Measurements from ENCODE around the gene CRY2. TPM values are rescaled to one million over a fixed set of nuclear protein-coding genes. Genes with fewer than 3 reads are reported as not detected.

The CRY2 gene
- total and polyA plus RNA-seq, 2 donors (not counting 1 experiment from before 2014, with no cell fraction given) = 8.3 to 21.5 TPM

- H3K4me2 ChIP-seq (ENCODE audit: extremely low read depth, insufficient read depth, low read length) = no peak overlapping the region
- TF ChIP-seq EZH2 (IDR thresholded peaks at IDR 0.05; ENCODE audit: low read length, missing control alignments) = no peak
- TF ChIP-seq, protein P1, sequence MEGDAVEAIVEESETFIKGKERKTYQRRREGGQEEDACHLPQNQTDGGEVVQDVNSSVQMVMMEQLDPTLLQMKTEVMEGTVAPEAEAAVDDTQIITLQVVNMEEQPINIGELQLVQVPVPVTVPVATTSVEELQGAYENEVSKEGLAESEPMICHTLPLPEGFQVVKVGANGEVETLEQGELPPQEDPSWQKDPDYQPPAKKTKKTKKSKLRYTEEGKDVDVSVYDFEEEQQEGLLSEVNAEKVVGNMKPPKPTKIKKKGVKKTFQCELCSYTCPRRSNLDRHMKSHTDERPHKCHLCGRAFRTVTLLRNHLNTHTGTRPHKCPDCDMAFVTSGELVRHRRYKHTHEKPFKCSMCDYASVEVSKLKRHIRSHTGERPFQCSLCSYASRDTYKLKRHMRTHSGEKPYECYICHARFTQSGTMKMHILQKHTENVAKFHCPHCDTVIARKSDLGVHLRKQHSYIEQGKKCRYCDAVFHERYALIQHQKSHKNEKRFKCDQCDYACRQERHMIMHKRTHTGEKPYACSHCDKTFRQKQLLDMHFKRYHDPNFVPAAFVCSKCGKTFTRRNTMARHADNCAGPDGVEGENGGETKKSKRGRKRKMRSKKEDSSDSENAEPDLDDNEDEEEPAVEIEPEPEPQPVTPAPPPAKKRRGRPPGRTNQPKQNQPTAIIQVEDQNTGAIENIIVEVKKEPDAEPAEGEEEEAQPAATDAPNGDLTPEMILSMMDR (conservative IDR thresholded peaks at IDR 0.05 in 1 of 2, IDR thresholded peaks at IDR 0.05 in 1 of 2; ENCODE audit: low read depth in 1 of 2, low read length in 2 of 2) = no peak
- H2AFZ ChIP-seq (ENCODE audit: low read length) = no peak overlapping the region
- no peak overlapping the region for H3K4me3 ChIP-seq (replicated peaks in 1 of 4; ENCODE audit: control extremely low read depth in 1 of 4, insufficient read depth in 1 of 4, low read depth in 3 of 4, low read length in 4 of 4)
- no peaks in the 10 kb centered on the region for H3K4me1 ChIP-seq (ENCODE audit: control insufficient read depth, extremely low read depth, insufficient read depth, low read length)
- H3K9me3 ChIP-seq (ENCODE audit: control insufficient read depth, insufficient read depth, low read depth, low read length) = no peaks in the 10 kb centered on the region
- H3K9ac ChIP-seq (ENCODE audit: insufficient read depth, low read length) = no peak overlapping the region
- no peaks in the 10 kb centered on the region for H4K20me1 ChIP-seq (ENCODE audit: control insufficient read depth, extremely low read depth, insufficient read depth, low read length)
- H3K36me3 ChIP-seq (ENCODE audit: control insufficient read depth, insufficient read depth, low read length) = peaks cover 2% of the 10 kb centered on the region
- no peaks in the 10 kb centered on the region for H3K79me2 ChIP-seq (ENCODE audit: control insufficient read depth, insufficient read depth, low read length)
- H3K27ac ChIP-seq (ENCODE audit: insufficient read depth, low read length) = no peak overlapping the region
- DNase-seq (ENCODE audit: low read depth in 2 of 2) = no peak
- no peaks in the 10 kb centered on the region for H3K27me3 ChIP-seq (ENCODE audit: control insufficient read depth, insufficient read depth, low read length)
Observed at GRCh38 chr11:45881708-45882368, 34.6 kb downstream of the CRY2 start.

DNA sequence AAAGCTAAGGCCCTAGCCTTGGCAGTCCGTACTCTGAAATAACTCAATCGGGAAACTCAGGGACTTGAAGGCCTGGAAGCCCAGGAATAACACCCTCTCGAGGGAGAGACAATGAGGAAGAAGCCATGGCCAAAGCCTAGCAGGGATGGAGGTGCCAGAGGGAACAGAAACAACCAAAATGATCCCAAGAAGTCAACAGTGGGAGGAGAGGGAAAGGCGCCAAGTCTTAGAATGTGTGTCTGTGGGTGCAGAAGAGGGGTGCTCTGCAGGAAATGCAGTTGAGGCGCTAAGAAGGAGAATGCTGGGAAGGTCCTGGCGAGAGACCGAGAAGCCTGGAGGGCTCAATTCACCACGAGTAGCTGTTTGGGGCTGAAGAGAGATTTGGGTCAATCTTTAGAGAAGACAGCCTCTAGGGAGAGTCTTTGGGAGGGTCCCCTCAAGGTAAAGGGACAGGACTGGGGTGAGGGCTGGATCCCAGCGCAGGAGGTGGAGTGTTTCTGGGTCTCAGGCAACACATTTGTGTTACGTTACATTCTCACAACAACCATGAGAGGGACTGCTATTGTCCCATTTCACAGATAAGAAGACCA lies 37.4 kb downstream of the CRY2 start:
- Histone ChIP-seq H3K27ac (ENCODE audit: insufficient read depth, low read length) (no peak overlapping the region), H3K4me2 (ENCODE audit: extremely low read depth, insufficient read depth, low read length) (no peak overlapping the region), H3K4me1 (ENCODE audit: control insufficient read depth, extremely low read depth, insufficient read depth, low read length) (no peaks in the 10 kb centered on the region), H3K4me3 (replicated peaks in 1 of 4; ENCODE audit: control extremely low read depth in 1 of 4, insufficient read depth in 1 of 4, low read depth in 3 of 4, low read length in 4 of 4) (no peak overlapping the region), H3K27me3 (ENCODE audit: control insufficient read depth, insufficient read depth, low read length) (no peaks in the 10 kb centered on the region), H3K79me2 (ENCODE audit: control insufficient read depth, insufficient read depth, low read length) (no peaks in the 10 kb centered on the region), H3K9me3 (ENCODE audit: control insufficient read depth, insufficient read depth, low read depth, low read length) (no peaks in the 10 kb centered on the region), H3K36me3 (ENCODE audit: control insufficient read depth, insufficient read depth, low read length) (peaks cover 2% of the 10 kb centered on the region), H3K9ac (ENCODE audit: insufficient read depth, low read length) (no peak overlapping the region), H2AFZ (ENCODE audit: low read length) (no peak overlapping the region), H4K20me1 (ENCODE audit: control insufficient read depth, extremely low read depth, insufficient read depth, low read length) (peaks cover 3% of the 10 kb centered on the region)
- no peak for DNase-seq (ENCODE audit: low read depth in 2 of 2)
- TF ChIP-seq, protein P1 (conservative IDR thresholded peaks at IDR 0.05 in 1 of 2, IDR thresholded peaks at IDR 0.05 in 1 of 2; ENCODE audit: low read depth in 1 of 2, low read length in 2 of 2) = no peak
- no peak for TF ChIP-seq EZH2 (IDR thresholded peaks at IDR 0.05; ENCODE audit: low read length, missing control alignments)

DNA sequence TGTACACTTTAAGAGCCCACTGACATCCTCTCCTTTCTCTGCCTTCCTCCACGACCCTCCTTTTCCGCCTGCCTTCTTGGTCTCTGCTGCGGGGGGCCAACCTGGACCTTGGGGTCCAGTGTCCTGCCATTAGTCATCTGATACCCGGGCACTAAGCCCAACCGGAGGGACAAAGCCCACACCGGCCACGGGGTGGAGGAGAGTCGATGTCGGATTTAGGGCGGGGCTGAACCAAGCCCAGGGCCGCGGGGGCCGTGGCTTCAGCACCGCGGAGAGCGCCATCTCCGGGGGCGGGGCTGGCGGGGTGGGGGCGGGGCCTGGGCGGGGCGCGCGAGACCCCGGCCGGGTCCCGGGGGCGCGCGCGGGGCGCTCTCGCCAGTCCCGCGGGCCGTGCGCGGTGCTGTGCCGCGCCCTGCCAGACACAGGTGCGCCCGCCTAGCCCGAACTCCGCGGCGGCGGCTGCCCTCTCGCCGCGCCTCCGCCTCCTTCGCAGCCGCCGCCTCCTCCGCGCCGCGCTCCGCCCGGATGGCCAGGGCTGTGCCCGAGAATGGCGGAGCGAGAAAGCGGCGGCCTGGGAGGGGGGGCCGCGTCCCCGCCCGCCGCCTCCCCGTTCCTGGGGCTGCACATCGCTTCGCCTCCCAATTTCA lies 38.1 kb downstream of the CRY2 start, which contains the start of gene MAPK8IP1:
Gene MAPK8IP1, plus strand, starts transcription at position 378 of the 647 bp plus-strand sequence. Its CDS starts 170 bp downstream, at position 548.
- Histone ChIP-seq H2AFZ (ENCODE audit: low read length) (no peak within 1 kb of the TSS), H3K4me1 (ENCODE audit: control insufficient read depth, extremely low read depth, insufficient read depth, low read length) (no peaks in the 10 kb centered on the region), H3K36me3 (ENCODE audit: control insufficient read depth, insufficient read depth, low read length) (peaks cover 2% of the 10 kb centered on the region), H3K79me2 (ENCODE audit: control insufficient read depth, insufficient read depth, low read length) (no peaks in the 10 kb centered on the region), H3K9me3 (ENCODE audit: control insufficient read depth, insufficient read depth, low read depth, low read length) (no peaks in the 10 kb centered on the region), H3K4me2 (ENCODE audit: extremely low read depth, insufficient read depth, low read length) (peak within 1 kb of the TSS; percentile 54), H3K9ac (ENCODE audit: insufficient read depth, low read length) (no peak within 1 kb of the TSS), H3K27ac (ENCODE audit: insufficient read depth, low read length) (no peak within 1 kb of the TSS), H3K4me3 (replicated peaks in 1 of 4; ENCODE audit: control extremely low read depth in 1 of 4, insufficient read depth in 1 of 4, low read depth in 3 of 4, low read length in 4 of 4) (peak within 1 kb of the TSS in 2 of 4 experiments; percentile 17 to 45), H4K20me1 (ENCODE audit: control insufficient read depth, extremely low read depth, insufficient read depth, low read length) (peaks cover 3% of the 10 kb centered on the region), H3K27me3 (ENCODE audit: control insufficient read depth, insufficient read depth, low read length) (no peaks in the 10 kb centered on the region)
- DNase-seq (ENCODE audit: low read depth in 2 of 2) = peak in 1 of 2 donors; percentile 17
- no peak for TF ChIP-seq EZH2 (IDR thresholded peaks at IDR 0.05; ENCODE audit: low read length, missing control alignments)
- TF ChIP-seq, protein P1 (conservative IDR thresholded peaks at IDR 0.05 in 1 of 2, IDR thresholded peaks at IDR 0.05 in 1 of 2; ENCODE audit: low read depth in 1 of 2, low read length in 2 of 2) = no peak

Data from fibroblast of lung (primary cell).